Panc1 (cell line): Measurements from ENCODE around the gene GPD1L. TPM values are rescaled to one million over a fixed set of nuclear protein-coding genes. Genes with fewer than 3 reads are reported as not detected.

Experiments
- ATAC-seq: fragments of 200-7000 bp; cut with Tn5 transposase; 2 replicates; pipeline ENCODE4 v1.9.1; 2020; ENCODE audit warnings: mild to moderate bottlenecking, moderate library complexity
- BruUV-seq: library from RNA; stranded (reverse); fragments of 400-500 nt; replicated peaks from 2 replicates; lab custom pipeline; 2021; lab: Mats Ljungman, UMichigan
- CTCF ChIA-PET: fragments of 300-600 bp; sonication (Branson Sonifier 250); formaldehyde crosslinking; loops from one replicate; lab custom pipeline; 2022; ENCODE audit warnings: antibody characterized with exemption; lab: Charles Lee
- POLR2A ChIA-PET: fragments of 300-600 bp; sonication (Branson Sonifier 250); formaldehyde crosslinking; loops from one replicate; lab custom pipeline; 2022; ENCODE audit warnings: antibody characterized with exemption; lab: Charles Lee
- DNase-seq: peaks from one replicate; pipeline ENCODE4 v3.0.0-alpha.2; 2010; ENCODE audit warnings: low read depth, low spot score
- H3K27ac ChIP-seq: 2 replicates; pipeline ENCODE4 v1.5.1; 2011; ENCODE audit warnings: mild to moderate bottlenecking, low read length, inconsistent platforms
- H3K27me3 ChIP-seq: fragments of 200-500 bp; sonication (Bioruptor generic); 2 replicates; pipeline ENCODE4 v1.6.0; 2014; ENCODE audit warnings: low read length, inconsistent platforms; ENCODE audit not compliant: control insufficient read depth, insufficient read depth
- H3K36me3 ChIP-seq: fragments of 200-500 bp; sonication (Bioruptor generic); 2 replicates; pipeline ENCODE4 v1.5.1; 2014; ENCODE audit warnings: inconsistent platforms, mild to moderate bottlenecking, low read length, moderate library complexity; ENCODE audit not compliant: control insufficient read depth, insufficient read depth
- H3K4me1 ChIP-seq: 2 replicates; pipeline ENCODE4 v1.5.1; 2011; ENCODE audit warnings: inconsistent platforms, mild to moderate bottlenecking, low read length, moderate library complexity; ENCODE audit not compliant: control insufficient read depth, insufficient read depth
- H3K4me3 ChIP-seq, 2 experiments: 2 replicates each; pipeline ENCODE4 v1.5.1; 2011 to 2012; ENCODE audit warnings: low read depth in 2 of 2, low read length in 2 of 2, mild to moderate bottlenecking in 2 of 2, inconsistent platforms in 1 of 2, moderate library complexity in 1 of 2
- H3K9me3 ChIP-seq: fragments of 200-500 bp; sonication (Bioruptor generic); 2 replicates; pipeline ENCODE4 v1.5.1; 2014; ENCODE audit warnings: low read depth, mild to moderate bottlenecking, inconsistent platforms, low read length, moderate library complexity; ENCODE audit not compliant: control insufficient read depth, insufficient read depth
- CTCF ChIP-seq: fragments of 450-650 bp; IDR thresholded peaks from 2 replicates; pipeline ENCODE4 v1.5.1; 2017; ENCODE audit warnings: mild to moderate bottlenecking
- POLR2AphosphoS5 ChIP-seq: IDR thresholded peaks from 2 replicates; pipeline ENCODE4 v1.6.1; 2012; ENCODE audit warnings: mild to moderate bottlenecking, low read depth, low read length, moderate library complexity
- REST ChIP-seq, 2 experiments: IDR thresholded peaks; 2 replicates each; pipeline ENCODE4 v1.6.1; 2011 to 2012; ENCODE audit warnings: low read depth in 2 of 2, control low read depth in 1 of 2, low read length in 1 of 2, mild to moderate bottlenecking in 1 of 2, moderate library complexity in 1 of 2; ENCODE audit not compliant: insufficient read depth in 1 of 2
- SIN3A ChIP-seq: IDR thresholded peaks from 2 replicates; pipeline ENCODE4 v1.6.1; 2012; ENCODE audit warnings: low read depth, mild to moderate bottlenecking, low read length, moderate library complexity, borderline replicate concordance; ENCODE audit not compliant: insufficient read depth
- TCF7L2 ChIP-seq: IDR thresholded peaks from 2 replicates; pipeline ENCODE4 v1.6.1; 2011; ENCODE audit warnings: mild to moderate bottlenecking, low read depth, low read length, inconsistent platforms
- in situ Hi-C: cut with HindIII; loops from 2 replicates; pipeline ENCODE4 v1.10.0; 2016; ENCODE audit warnings: low sequenced_read_pairs, low pct_unique_long_range_greater_than_20kb
- intact Hi-C: fragments of 100-400 bp; cut with micrococcal nuclease; formaldehyde crosslinking; loops from one replicate; pipeline ENCODE4 v1.10.0; 2022; ENCODE audit not compliant: unreplicated experiment
- total RNA-seq: library from RNA; stranded (reverse); gene quantifications from one replicate; pipeline ENCODE4 v1.2.1, GENCODE V29; 2021; ENCODE audit not compliant: unreplicated experiment

The GPD1L gene
- total RNA-seq, 1 experiment from 2014 or later = 10.5 TPM

- in situ Hi-C loops (no loop called here), intact Hi-C loops (no loop called here)
- H3K36me3 ChIP-seq = no peaks in the 10 kb centered on the region
- no peaks in the 10 kb centered on the region for H3K27me3 ChIP-seq
- no peaks in the 10 kb centered on the region for H3K9me3 ChIP-seq
- H3K4me3 ChIP-seq = no peak overlapping the region
- no TSS peak for BruUV-seq
- no peak for ATAC-seq
- ChIA-PET CTCF (no interaction called here), POLR2A (no interaction called here)
- no peak overlapping the region for H3K27ac ChIP-seq
- no peak for DNase-seq
- TF ChIP-seq CTCF (no peak), TCF7L2 (no peak)
- H3K4me1 ChIP-seq = no peaks in the 10 kb centered on the region
Observed at GRCh38 chr3:32148351-32148750, 41.9 kb downstream of the GPD1L start.

- DNase-seq = no peak
- POLR2A ChIA-PET = no interaction called here
- Histone ChIP-seq H3K4me3 (no peak overlapping the region), H3K9me3 (no peaks in the 10 kb centered on the region), H3K27ac (no peak overlapping the region), H3K36me3 (no peaks in the 10 kb centered on the region), H3K27me3 (no peaks in the 10 kb centered on the region), H3K4me1 (no peaks in the 10 kb centered on the region)
- CTCF ChIA-PET = interaction anchor here (1.3 kb wide), 1 partner anchor 135 kb away, joined by 4 read pairs; no protein-coding TSS in a partner anchor
- no peak for ATAC-seq
- TF ChIP-seq POLR2AphosphoS5 (no peak), TCF7L2 (no peak), CTCF (no peak), REST (IDR thresholded peaks at IDR 0.05; ENCODE audit: insufficient read depth in 1 of 2, low read depth in 2 of 2, low read length in 1 of 2) (no peak), SIN3A (no peak)
- in situ Hi-C loops (no loop called here), intact Hi-C loops (no loop called here)
- TSS peak; percentile 46 for BruUV-seq
Observed at GRCh38 chr3:32153414-32154204, 47.2 kb downstream of the GPD1L start.
